Endothelial cell of umbilical vein (primary cell): ENCODE measurements around the gene IL20. TPM values are rescaled to one million over a fixed set of nuclear protein-coding genes. Genes with fewer than 3 reads are reported as not detected.

Experiments used
- BruUV-seq: library from RNA; stranded (reverse); fragments of 400-500 nt; replicated peaks from 2 replicates; lab custom pipeline; 2021; lab: Mats Ljungman, UMichigan
- CTCF ChIA-PET: fragments of 300-600, 350-600 bp; sonication (Branson Sonifier 250); formaldehyde crosslinking; loops from one replicate; lab custom pipeline; 2021; ENCODE audit warnings: antibody characterized with exemption, inconsistent platforms; lab: Charles Lee
- POLR2A ChIA-PET: fragments of 300-600, 350-600 bp; sonication (Branson Sonifier 250); formaldehyde crosslinking; loops from one replicate; lab custom pipeline; 2021; ENCODE audit warnings: antibody characterized with exemption, inconsistent platforms; lab: Charles Lee
- DNase-seq: peaks from one replicate; pipeline ENCODE4 v3.0.0-alpha.2; 2011; ENCODE audit warnings: low read depth, low spot score
- FAIRE-seq: peaks from 2 replicates; lab custom pipeline; 2011; peaks lifted over from hg19 to GRCh38; lab: Jason Lieb, UNC
- H2AFZ ChIP-seq: 2 replicates; pipeline ENCODE4 v1.6.0; 2012; ENCODE audit warnings: low read depth, low read length, control low read depth, inconsistent platforms
- H3K27ac ChIP-seq: 2 replicates; pipeline ENCODE4 v1.5.1; 2011; ENCODE audit warnings: low read depth, mild to moderate bottlenecking, control low read depth, low read length, moderate library complexity; ENCODE audit not compliant: insufficient read depth
- H3K27me3 ChIP-seq, 2 experiments: 2 replicates each; pipeline versions ENCODE4 v1.6.0 to v1.6.1; 2011; ENCODE audit warnings: low read length in 2 of 2, mixed read lengths in 1 of 2; ENCODE audit not compliant: control insufficient read depth in 2 of 2, insufficient read depth in 2 of 2
- H3K36me3 ChIP-seq, 2 experiments: 2 replicates in 1 of 2; 3 replicates in 1 of 2; pipeline ENCODE4 v1.5.1; 2011; ENCODE audit warnings: low read length in 2 of 2, mild to moderate bottlenecking in 1 of 2, moderate library complexity in 1 of 2; ENCODE audit not compliant: control insufficient read depth in 2 of 2, insufficient read depth in 2 of 2; ENCODE audit errors: extremely low read depth in 1 of 2
- H3K4me1 ChIP-seq: 3 replicates; pipeline ENCODE4 v1.5.1; 2011; ENCODE audit warnings: mild to moderate bottlenecking, low read length; ENCODE audit not compliant: control insufficient read depth, insufficient read depth; ENCODE audit errors: extremely low read depth
- H3K4me2 ChIP-seq: 2 replicates; pipeline ENCODE4 v1.6.1; 2011; ENCODE audit warnings: low read length, control low read depth, mixed read lengths; ENCODE audit not compliant: insufficient read depth
- H3K4me3 ChIP-seq, 3 experiments: fragments of 200-600 bp in 1 of 3; sonication (generic), shearing (Covaris generic) in 1 of 3; replicated peaks in 1 of 3; 2 replicates each; pipeline ENCODE4 v1.5.1; 2011 to 2016; ENCODE audit warnings: control low read depth in 3 of 3, low read length in 3 of 3, mild to moderate bottlenecking in 2 of 3, inconsistent platforms in 1 of 3, low read depth in 1 of 3, moderate library complexity in 1 of 3; ENCODE audit not compliant: insufficient read depth in 1 of 3
- H3K79me2 ChIP-seq: 2 replicates; pipeline ENCODE4 v1.6.0; 2012; ENCODE audit warnings: low read length, inconsistent platforms; ENCODE audit not compliant: control insufficient read depth, insufficient read depth
- H3K9ac ChIP-seq: replicated peaks from 2 replicates; pipeline ENCODE3; 2011; ENCODE audit warnings: low read length, control low read depth; ENCODE audit not compliant: insufficient read depth; ENCODE audit errors: extremely low read depth
- H3K9me1 ChIP-seq: replicated peaks from 3 replicates; pipeline ENCODE4 v1.6.0; 2011; ENCODE audit warnings: mild to moderate bottlenecking, low read length; ENCODE audit not compliant: control insufficient read depth, insufficient read depth; ENCODE audit errors: extremely low read depth
- H3K9me3 ChIP-seq: replicated peaks from 2 replicates; pipeline ENCODE4 v1.5.1; 2012; ENCODE audit warnings: low read length, inconsistent platforms; ENCODE audit not compliant: control insufficient read depth, insufficient read depth
- H4K20me1 ChIP-seq: replicated peaks from 2 replicates; pipeline ENCODE3; 2011; ENCODE audit warnings: mild to moderate bottlenecking, low read length; ENCODE audit not compliant: control insufficient read depth, insufficient read depth; ENCODE audit errors: extremely low read depth
- CTCF ChIP-seq, 2 donors: IDR thresholded peaks; 1 replicate in 1 of 2; 2 replicates in 1 of 2; pipeline ENCODE4 v1.5.1; 2011; ENCODE audit warnings: low read length in 2 of 2, mild to moderate bottlenecking in 2 of 2, moderate library complexity in 2 of 2, control low read depth in 1 of 2, inconsistent platforms in 1 of 2, low read depth in 1 of 2; ENCODE audit not compliant: insufficient read depth in 1 of 2; ENCODE audit errors: extremely low read depth in 1 of 2
- EZH2 ChIP-seq: IDR thresholded peaks from 2 replicates; pipeline ENCODE4 v1.6.1; 2012; ENCODE audit warnings: borderline replicate concordance, low read depth, mild to moderate bottlenecking, moderate library complexity, low read length, inconsistent platforms; ENCODE audit not compliant: severe bottlenecking
- FOS ChIP-seq: IDR thresholded peaks from 2 replicates; pipeline ENCODE4 v1.6.1; 2011; ENCODE audit warnings: mild to moderate bottlenecking, low read length, moderate library complexity, borderline replicate concordance; ENCODE audit not compliant: insufficient read depth
- GATA2 ChIP-seq: IDR thresholded peaks from 2 replicates; pipeline ENCODE4 v1.7.0; 2011; ENCODE audit warnings: low read depth, mild to moderate bottlenecking, moderate library complexity, mixed read lengths, low read length; ENCODE audit not compliant: insufficient read length, insufficient read depth
- JUN ChIP-seq: IDR thresholded peaks from 2 replicates; pipeline ENCODE4 v1.6.1; 2011; ENCODE audit warnings: borderline replicate concordance, low read depth; ENCODE audit not compliant: insufficient read length, insufficient read depth
- MAX ChIP-seq: IDR thresholded peaks from 2 replicates; pipeline ENCODE4 v1.6.1; 2011; ENCODE audit not compliant: insufficient read depth, insufficient read length
- MYC ChIP-seq: IDR thresholded peaks from one replicate; pipeline ENCODE4 v1.6.1; 2011; ENCODE audit warnings: mild to moderate bottlenecking, low read depth, low read length
- POLR2A ChIP-seq: IDR thresholded peaks from 2 replicates; pipeline ENCODE4 v1.6.1; 2012; ENCODE audit warnings: low read depth, mild to moderate bottlenecking, control low read depth, low read length
- POLR2AphosphoS5 ChIP-seq: IDR thresholded peaks from 2 replicates; pipeline ENCODE4 v1.6.1; 2012; ENCODE audit warnings: low read depth, mild to moderate bottlenecking, control low read depth, low read length, moderate library complexity; ENCODE audit not compliant: insufficient read depth
- dilution Hi-C: fragments of 300-500 bp; cut with MboI; formaldehyde crosslinking; loops from one replicate; pipeline ENCODE4 v1.15.0; 2019; ENCODE audit warnings: low sequenced_read_pairs; ENCODE audit not compliant: extremely low pct_ligation_motif_present
- intact Hi-C: fragments of 100-400 bp; cut with micrococcal nuclease; formaldehyde crosslinking; loops from one replicate; pipeline ENCODE4 v1.10.0; 2022
- polyA plus RNA-seq, 4 experiments: library from polyadenylated mRNA; depleted of rRNA in 3 of 4; stranded (reverse) in 3 of 4; unstranded in 1 of 4; fragments of >200 nt; gene quantifications; 2 replicates each; pipeline versions ENCODE4 v1.2.1 to v1.2.3, GENCODE V29; 2011 to 2012; ENCODE audit warnings: missing spikeins in 1 of 4
- total RNA-seq: library from RNA; stranded (reverse); gene quantifications from 2 replicates; pipeline ENCODE4 v1.2.3, GENCODE V29; 2021

Gene IL20
- total and polyA plus RNA-seq, 2 donors (not counting 3 experiments of a cell fraction or from before 2014, with no cell fraction given), result not detected

GRCh38 chr1:206846487-206846886 lies 18.9 kb upstream of the IL20 start:
- no peaks in the 10 kb centered on the region for H3K9me1 ChIP-seq
- ChIA-PET POLR2A (no interaction called here), CTCF (no interaction called here)
- no peak overlapping the region for H3K27ac ChIP-seq
- H3K4me1 ChIP-seq, result no peaks in the 10 kb centered on the region
- BruUV-seq, result no TSS peak
- FAIRE-seq (no peak), DNase-seq (no peak)
- no peak overlapping the region for H2AFZ ChIP-seq
- dilution Hi-C loops, result no loop called here
- H3K27me3 ChIP-seq, result peaks cover 0 to 3% of the 10 kb centered on the region in 2 experiments
- no peaks in the 10 kb centered on the region for H3K79me2 ChIP-seq
- no peaks in the 10 kb centered on the region for H3K9me3 ChIP-seq
- intact Hi-C loops, result no loop called here
- no peak overlapping the region for H3K9ac ChIP-seq
- TF ChIP-seq POLR2AphosphoS5 (no peak), MYC (no peak), JUN (no peak), POLR2A (no peak), GATA2 (no peak), CTCF (IDR thresholded peaks at IDR 0.05; ENCODE audit: extremely low read depth in 1 of 2, insufficient read depth in 1 of 2, low read depth in 1 of 2, low read length in 2 of 2) (no peak), FOS (no peak), MAX (no peak), EZH2 (no peak)
- H3K4me2 ChIP-seq, result no peak overlapping the region
- H3K36me3 ChIP-seq, result no peaks in the 10 kb centered on the region
- no peak overlapping the region for H3K4me3 ChIP-seq
- H4K20me1 ChIP-seq, result no peaks in the 10 kb centered on the region
